IPS DF 6.9 (cell line): Measurements from ENCODE around the gene C5AR1.
"Not testable (repeated sequence)": the region's sequence is repeated elsewhere in the genome, so short reads cannot be mapped to it uniquely, and the experiment has no call there.

ENCODE experiments used
- DNase-seq: peaks from one replicate; pipeline ENCODE4 v3.0.0-alpha.2; 2013; ENCODE audit warnings: low read depth, low spot score
- H3K27ac ChIP-seq: one replicate; pipeline ENCODE4 v1.5.1; 2013; ENCODE audit warnings: low read length, control low read depth
- H3K27me3 ChIP-seq: 2 replicates; pipeline ENCODE4 v1.6.1; 2013; ENCODE audit warnings: mild to moderate bottlenecking, low read length; ENCODE audit not compliant: control insufficient read depth, insufficient read depth
- H3K36me3 ChIP-seq: 2 replicates; pipeline ENCODE4 v1.6.1; 2013; ENCODE audit warnings: low read length; ENCODE audit not compliant: control insufficient read depth, insufficient read depth
- H3K4me1 ChIP-seq: 2 replicates; pipeline ENCODE4 v1.6.1; 2013; ENCODE audit warnings: low read length; ENCODE audit not compliant: control insufficient read depth, insufficient read depth
- H3K4me3 ChIP-seq: 2 replicates; pipeline ENCODE4 v1.5.1; 2013; ENCODE audit warnings: mild to moderate bottlenecking, low read length
- H3K9me3 ChIP-seq: 2 replicates; pipeline ENCODE4 v1.6.1; 2013; ENCODE audit warnings: low read length, inconsistent platforms; ENCODE audit not compliant: control insufficient read depth, insufficient read depth
- WGBS: extraction: QIAGEN DNeasy Blood & Tissue Kit; methylation state at CpG from one replicate; pipeline ENCODE4 v1.1.7; 2013; ENCODE audit warnings: mixed read lengths, missing lambda C conversion rate; ENCODE audit not compliant: insufficient read length, insufficient coverage; 5-methylcytosine and 5-hydroxymethylcytosine counted together

C5AR1 gene

GRCh38 chr19:47309608-47310007, at the start of gene C5AR1:
C5AR1 (plus strand) TSS chr19:47309861; CDS start chr19:47309896, 35 bp downstream.
- no peaks in the 10 kb centered on the region for H3K36me3 ChIP-seq
- no peak within 1 kb of the TSS for H3K27ac ChIP-seq
- no CpG with 5 or more reads among the region's 12 CpGs for WGBS
- no peak within 1 kb of the TSS for H3K4me3 ChIP-seq
- H3K27me3 ChIP-seq = peaks cover 1% of the 10 kb centered on the region; the same call in 1 of the 2 replicates
- H3K9me3 ChIP-seq = no peaks in the 10 kb centered on the region
- no peaks in the 10 kb centered on the region for H3K4me1 ChIP-seq
- DNase-seq = no peak

GRCh38 chr19:47260476-47260875, 49.2 kb upstream of the C5AR1 start:
- Histone ChIP-seq H3K4me1 (no peaks in the 10 kb centered on the region), H3K9me3 (no peaks in the 10 kb centered on the region), H3K36me3 (peaks cover 27% of the 10 kb centered on the region), H3K27ac (no peak overlapping the region), H3K4me3 (no peak overlapping the region), H3K27me3 (no peaks in the 10 kb centered on the region)
- no peak for DNase-seq
- no CpG with 5 or more reads among the region's 17 CpGs for WGBS

- H3K36me3 ChIP-seq = peaks cover 33% of the 10 kb centered on the region
- not testable (repeated sequence) for H3K27ac ChIP-seq, H3K27me3 ChIP-seq, H3K4me3 ChIP-seq, H3K4me1 ChIP-seq, H3K9me3 ChIP-seq, DNase-seq
- WGBS = no CpG with 5 or more reads among the region's 14 CpGs
Observed at GRCh38 chr19:47261946-47262793, 47.5 kb upstream of the C5AR1 start.

- H3K9me3 ChIP-seq = no peaks in the 10 kb centered on the region
- H3K4me1 ChIP-seq = no peaks in the 10 kb centered on the region
- DNase-seq = no peak
- no peak overlapping the region for H3K27ac ChIP-seq
- no peaks in the 10 kb centered on the region for H3K27me3 ChIP-seq
- H3K36me3 ChIP-seq = peaks cover 36% of the 10 kb centered on the region
- WGBS = no CpG with 5 or more reads among the region's 30 CpGs
- no peak overlapping the region for H3K4me3 ChIP-seq
Observed at GRCh38 chr19:47264629-47265028, 45.0 kb upstream of the C5AR1 start.

GRCh38 chr19:47266401-47266941, 43.2 kb upstream of the C5AR1 start:
- H3K36me3 ChIP-seq = peaks cover 25% of the 10 kb centered on the region
- no peaks in the 10 kb centered on the region for H3K27me3 ChIP-seq
- H3K27ac ChIP-seq = no peak overlapping the region
- no peaks in the 10 kb centered on the region for H3K4me1 ChIP-seq
- no CpG with 5 or more reads among the region's 21 CpGs for WGBS
- H3K4me3 ChIP-seq = no peak overlapping the region
- DNase-seq = no peak
- H3K9me3 ChIP-seq = no peaks in the 10 kb centered on the region

- no CpG with 5 or more reads among the region's 14 CpGs for WGBS
- H3K36me3 ChIP-seq = peaks cover 25% of the 10 kb centered on the region
- no peak overlapping the region for H3K4me3 ChIP-seq
- no peaks in the 10 kb centered on the region for H3K9me3 ChIP-seq
- 0 out of 2 replicates have a peak, but pooled peaks cover 1% of the 10 kb centered on the region for H3K4me1 ChIP-seq
- H3K27ac ChIP-seq = no peak overlapping the region
- no peaks in the 10 kb centered on the region for H3K27me3 ChIP-seq
- DNase-seq = no peak
Observed at GRCh38 chr19:47267350-47267759, 42.3 kb upstream of the C5AR1 start.

- H3K27me3 ChIP-seq = no peaks in the 10 kb centered on the region
- H3K27ac ChIP-seq = no peak overlapping the region
- H3K4me1 ChIP-seq = 0 out of 2 replicates have a peak, but pooled peaks cover 1% of the 10 kb centered on the region
- WGBS = no CpG with 5 or more reads among the region's 6 CpGs
- H3K9me3 ChIP-seq = no peaks in the 10 kb centered on the region
- no peak for DNase-seq
- H3K4me3 ChIP-seq = no peak overlapping the region
- H3K36me3 ChIP-seq = peaks cover 24% of the 10 kb centered on the region
Observed at GRCh38 chr19:47268028-47268427, 41.6 kb upstream of the C5AR1 start.

GRCh38 chr19:47269596-47269995, 40.1 kb upstream of the C5AR1 start:
- DNase-seq = no peak
- WGBS = no CpG with 5 or more reads among the region's 7 CpGs
- Histone ChIP-seq H3K9me3 (no peaks in the 10 kb centered on the region), H3K4me3 (no peak overlapping the region), H3K27ac (no peak overlapping the region), H3K4me1 (0 out of 2 replicates have a peak, but pooled peaks cover 1% of the 10 kb centered on the region), H3K27me3 (no peaks in the 10 kb centered on the region), H3K36me3 (peaks cover 18% of the 10 kb centered on the region)

- DNase-seq = no peak
- peaks cover 15% of the 10 kb centered on the region for H3K36me3 ChIP-seq
- H3K4me3 ChIP-seq = no peak overlapping the region
- H3K27ac ChIP-seq = no peak overlapping the region
- H3K4me1 ChIP-seq = 0 out of 2 replicates have a peak, but pooled peaks cover 1% of the 10 kb centered on the region
- no peaks in the 10 kb centered on the region for H3K27me3 ChIP-seq
- WGBS = no CpG with 5 or more reads among the region's 10 CpGs
- H3K9me3 ChIP-seq = no peaks in the 10 kb centered on the region
Observed at GRCh38 chr19:47270408-47270807, 39.3 kb upstream of the C5AR1 start.

- Histone ChIP-seq H3K4me3 (no peak overlapping the region), H3K4me1 (0 out of 2 replicates have a peak, but pooled peaks cover 1% of the 10 kb centered on the region), H3K36me3 (peaks cover 8% of the 10 kb centered on the region; the same call in 1 of the 2 replicates), H3K27ac (no peak overlapping the region), H3K27me3 (peaks cover 4% of the 10 kb centered on the region; the same call in 1 of the 2 replicates), H3K9me3 (no peaks in the 10 kb centered on the region)
- WGBS = no CpG with 5 or more reads among the region's 6 CpGs
- DNase-seq = no peak
Observed at GRCh38 chr19:47271949-47272348, 37.7 kb upstream of the C5AR1 start.
